Caki2 (cell line): ENCODE results near the gene MBD1. TPM values are rescaled to one million over a fixed set of nuclear protein-coding genes. Genes with fewer than 3 reads are reported as not detected.
A peak's percentile ranks its signal among the peaks of the same experiment; 100 is the strongest.
"Not testable (repeated sequence)": the region's sequence is repeated elsewhere in the genome, so short reads cannot be mapped to it uniquely, and the experiment has no call there.

Experiments used
- DNase-seq: peaks from one replicate; pipeline ENCODE4 v3.0.0-alpha.2; 2015; ENCODE audit warnings: low read depth
- in situ Hi-C: cut with HindIII; loops from 2 replicates; pipeline ENCODE4 v1.10.0; 2016; ENCODE audit warnings: low sequenced_read_pairs, low pct_unique_long_range_greater_than_20kb, mixed read lengths
- total RNA-seq: library from RNA; depleted of rRNA; stranded (reverse); fragments of >200 nt; shearing (Covaris generic); gene quantifications from 2 replicates; pipeline ENCODE4 v1.2.3, GENCODE V29; 2014; ENCODE audit warnings: low replicate concordance

The MBD1 gene
- total RNA-seq, 1 experiment from 2014 or later, result 22.7 TPM

- in situ Hi-C loops, result no loop called here
- no peak for DNase-seq
Observed at GRCh38 chr18:50280707-50281294, 522 bp downstream of the MBD1 start.

DNA sequence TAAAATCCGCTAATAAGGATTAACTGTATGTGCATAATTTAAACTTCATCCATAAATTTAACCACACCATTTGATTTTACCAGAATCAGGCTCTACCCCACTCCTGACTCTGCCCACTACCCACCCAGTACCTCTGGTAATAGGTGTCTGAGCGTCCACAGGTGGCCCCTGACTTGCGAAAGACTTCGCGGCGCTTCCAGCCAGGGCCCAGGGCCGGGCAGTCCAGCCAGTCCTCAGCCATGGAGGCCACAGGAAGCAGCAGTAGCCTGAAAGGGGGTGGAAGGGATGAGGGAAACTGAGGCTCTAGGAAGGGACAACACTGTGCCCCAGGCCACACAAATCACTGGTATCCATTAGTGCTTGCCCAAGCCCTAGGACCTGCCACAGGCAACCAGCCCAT, 1.6 kb downstream of the MBD1 start:
- in situ Hi-C loops, result no loop called here

DNA sequence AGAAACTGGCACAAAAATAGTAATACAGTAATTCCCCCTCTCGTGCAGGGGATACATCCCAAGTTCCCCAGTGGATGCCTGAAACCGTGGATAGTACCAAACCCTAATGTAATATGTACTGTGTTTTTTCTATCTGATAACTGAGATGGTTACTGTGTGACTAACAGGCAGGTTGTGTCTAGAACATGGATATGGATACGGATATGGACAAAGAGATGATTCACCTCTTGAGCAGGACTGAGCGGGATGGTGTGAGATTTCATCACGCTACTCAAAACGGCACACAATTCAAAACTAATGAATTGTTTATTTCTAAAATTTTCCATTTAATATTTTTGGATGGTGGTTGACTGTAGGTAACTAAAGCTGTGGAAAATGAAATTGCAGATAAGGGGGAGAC, 3.4 kb downstream of the MBD1 start:
- in situ Hi-C loops, result no loop called here

More for the DNA sequence above, 1.6 kb downstream of the MBD1 start:
- no peak for DNase-seq

DNA sequence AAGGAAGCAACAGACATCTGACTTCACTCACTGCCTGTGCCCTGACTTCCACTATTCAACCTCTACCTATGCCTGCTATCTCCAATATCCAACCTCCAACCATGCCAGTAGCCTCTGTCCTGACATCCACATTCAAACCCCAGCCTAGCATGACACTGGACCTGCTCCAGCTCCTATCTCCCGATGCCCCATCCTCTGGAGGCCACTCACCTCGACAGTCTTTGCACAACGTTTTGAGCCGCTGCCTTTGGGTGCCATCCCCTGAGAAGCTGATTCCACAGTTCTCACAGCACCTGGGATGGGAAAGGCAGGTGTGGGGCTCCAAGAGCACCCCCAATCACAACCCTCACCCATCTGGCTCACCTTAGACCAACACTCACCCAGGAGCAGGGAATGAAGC, 4.9 kb downstream of the MBD1 start:
- no peak for DNase-seq
- in situ Hi-C loops, result no loop called here

More for the DNA sequence above, 3.4 kb downstream of the MBD1 start:
- DNase-seq, result no peak

- no peak for DNase-seq
- in situ Hi-C loops, result no loop called here
Observed at GRCh38 chr18:50275503-50276036, 5.8 kb downstream of the MBD1 start.

GRCh38 chr18:50274941-50275340, 6.4 kb downstream of the MBD1 start:
- in situ Hi-C loops, result no loop called here
- DNase-seq, result no peak

- in situ Hi-C loops, result no loop called here
- DNase-seq, result no peak
Observed at GRCh38 chr18:50274044-50274442, 7.3 kb downstream of the MBD1 start.

- DNase-seq, result no peak
- in situ Hi-C loops, result no loop called here
Observed at GRCh38 chr18:50273203-50274043, 7.9 kb downstream of the MBD1 start.

GRCh38 chr18:50272568-50272967, 8.8 kb downstream of the MBD1 start:
- no peak for DNase-seq
- in situ Hi-C loops, result no loop called here

GRCh38 chr18:50268022-50268747, 13.1 kb downstream of the MBD1 start:
- in situ Hi-C loops, result no loop called here
- DNase-seq, result peak; percentile 66

DNA sequence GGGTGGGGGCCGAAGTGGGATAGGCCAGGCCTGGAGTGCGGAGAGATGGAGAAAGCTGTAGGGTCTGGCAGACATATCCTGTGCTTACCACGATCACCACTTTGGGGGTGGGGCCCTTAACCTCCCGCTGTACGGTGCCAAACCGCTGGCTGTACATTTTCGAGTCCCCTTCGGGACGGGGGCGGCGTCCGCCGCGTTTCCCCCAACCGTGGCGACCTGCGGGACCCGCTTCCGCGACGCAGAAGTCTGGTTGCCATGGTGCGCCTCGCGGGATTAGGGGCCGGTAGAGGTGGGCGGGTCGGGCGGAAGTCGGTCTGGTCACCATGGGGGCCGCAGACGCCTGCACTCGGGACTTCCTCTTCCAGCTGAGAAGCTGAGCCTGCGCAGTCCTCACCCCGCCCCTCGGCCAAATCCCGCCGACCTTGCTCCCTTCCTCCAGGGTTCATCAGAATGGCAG, 15.0 kb downstream of the MBD1 start, which contains the start of gene CFAP53:
Gene CFAP53, minus strand, starts transcription at position 248 of the 457 bp plus-strand sequence. Its CDS starts 91 bp downstream, at position 157.
- in situ Hi-C loops, result no loop called here
- DNase-seq, result peak; percentile 71

- no peak for DNase-seq
- in situ Hi-C loops, result no loop called here
Observed at GRCh38 chr18:50262977-50263376, 18.3 kb downstream of the MBD1 start.

GRCh38 chr18:50250935-50251334, 30.4 kb downstream of the MBD1 start:
- DNase-seq, result no peak
- in situ Hi-C loops, result no loop called here

GRCh38 chr18:50249576-50249975, 31.7 kb downstream of the MBD1 start:
- in situ Hi-C loops, result no loop called here
- DNase-seq, result no peak

- DNase-seq, result no peak
- in situ Hi-C loops, result no loop called here
Observed at GRCh38 chr18:50247561-50247960, 33.8 kb downstream of the MBD1 start.

DNA sequence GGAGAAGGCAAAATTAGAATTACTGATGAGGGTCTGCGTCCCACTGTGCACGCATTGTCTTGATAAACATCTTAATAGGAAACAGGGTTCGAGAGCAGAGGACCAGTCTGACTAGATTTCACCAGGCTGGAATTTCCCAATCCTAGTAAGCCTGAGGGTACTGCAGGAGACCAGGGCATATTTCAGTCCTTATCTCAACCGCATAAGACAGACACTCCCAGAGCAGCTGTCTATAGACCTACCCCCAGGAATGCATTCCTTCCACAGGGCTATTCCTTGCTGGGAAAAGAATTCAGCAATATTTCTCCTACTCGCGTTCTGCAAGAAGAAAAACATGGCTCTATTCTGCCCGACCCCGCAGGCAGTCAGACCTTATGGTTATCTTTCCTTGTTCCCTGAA, 39.6 kb downstream of the MBD1 start:
- DNase-seq, in situ Hi-C loops: not testable (repeated sequence)

DNA sequence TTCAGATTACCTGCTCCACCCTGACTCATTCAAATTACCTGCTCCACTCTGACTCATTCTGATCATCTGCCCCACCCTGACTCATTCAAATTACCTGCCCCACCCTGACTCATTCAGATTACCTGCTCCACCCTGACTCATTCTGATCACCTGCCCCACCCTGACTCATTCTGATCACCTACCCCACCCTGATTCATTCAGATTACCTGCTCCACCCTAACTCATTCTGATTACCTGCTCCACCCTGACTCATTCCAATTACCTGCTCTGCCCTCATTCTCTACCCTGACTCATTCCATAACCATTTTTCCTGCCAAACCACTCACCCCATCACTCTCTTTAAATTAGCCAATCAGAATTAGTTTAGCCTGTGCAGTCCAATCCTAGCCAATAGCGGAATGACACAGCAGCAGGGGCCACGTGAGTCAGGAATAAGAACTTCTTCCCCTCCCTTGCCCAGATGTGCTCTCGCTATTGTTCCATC, 41.2 kb downstream of the MBD1 start:
- peak; percentile 65 for DNase-seq
- in situ Hi-C loops, result no loop called here

GRCh38 chr18:50232419-50232818, 48.9 kb downstream of the MBD1 start:
- DNase-seq, result no peak
- in situ Hi-C loops, result no loop called here

DNA sequence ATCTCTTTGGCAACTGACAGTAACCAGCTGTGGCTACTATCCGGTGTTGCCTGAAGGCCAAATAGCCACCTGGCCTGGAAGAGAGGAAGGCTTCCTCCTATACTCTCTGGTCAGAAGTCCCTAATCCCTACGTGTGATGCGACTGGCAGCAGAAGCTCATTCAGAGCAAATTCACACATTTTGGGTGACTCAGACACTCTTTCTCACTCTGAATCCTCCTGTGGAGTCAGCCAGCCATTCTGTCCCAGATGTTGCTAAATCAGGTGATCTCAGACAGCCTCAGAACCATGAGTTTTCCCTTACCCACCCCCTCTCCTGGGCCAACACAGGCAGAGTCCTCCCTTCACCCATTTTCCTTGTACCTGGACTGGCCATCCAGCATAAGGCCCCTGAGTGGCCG, 49.7 kb downstream of the MBD1 start:
- in situ Hi-C loops, result no loop called here
- DNase-seq, result no peak
